Endothelial cell of umbilical vein (primary cell): Measurements from ENCODE around the gene CFI. TPM values are rescaled to one million over a fixed set of nuclear protein-coding genes. Genes with fewer than 3 reads are reported as not detected.

Source experiments
- BruUV-seq: library from RNA; stranded (reverse); fragments of 400-500 nt; replicated peaks from 2 replicates; lab custom pipeline; 2021; lab: Mats Ljungman, UMichigan
- CTCF ChIA-PET: fragments of 300-600, 350-600 bp; sonication (Branson Sonifier 250); formaldehyde crosslinking; loops from one replicate; lab custom pipeline; 2021; ENCODE audit warnings: antibody characterized with exemption, inconsistent platforms; lab: Charles Lee
- POLR2A ChIA-PET: fragments of 300-600, 350-600 bp; sonication (Branson Sonifier 250); formaldehyde crosslinking; loops from one replicate; lab custom pipeline; 2021; ENCODE audit warnings: antibody characterized with exemption, inconsistent platforms; lab: Charles Lee
- DNase-seq: peaks from one replicate; pipeline ENCODE4 v3.0.0-alpha.2; 2011; ENCODE audit warnings: low read depth, low spot score
- FAIRE-seq: peaks from 2 replicates; lab custom pipeline; 2011; peaks lifted over from hg19 to GRCh38; lab: Jason Lieb, UNC
- H2AFZ ChIP-seq: 2 replicates; pipeline ENCODE4 v1.6.0; 2012; ENCODE audit warnings: low read depth, low read length, control low read depth, inconsistent platforms
- H3K27ac ChIP-seq: 2 replicates; pipeline ENCODE4 v1.5.1; 2011; ENCODE audit warnings: low read depth, mild to moderate bottlenecking, control low read depth, low read length, moderate library complexity; ENCODE audit not compliant: insufficient read depth
- H3K27me3 ChIP-seq, 2 experiments: 2 replicates each; pipeline versions ENCODE4 v1.6.0 to v1.6.1; 2011; ENCODE audit warnings: low read length in 2 of 2, mixed read lengths in 1 of 2; ENCODE audit not compliant: control insufficient read depth in 2 of 2, insufficient read depth in 2 of 2
- H3K36me3 ChIP-seq, 2 experiments: 2 replicates in 1 of 2; 3 replicates in 1 of 2; pipeline ENCODE4 v1.5.1; 2011; ENCODE audit warnings: low read length in 2 of 2, mild to moderate bottlenecking in 1 of 2, moderate library complexity in 1 of 2; ENCODE audit not compliant: control insufficient read depth in 2 of 2, insufficient read depth in 2 of 2; ENCODE audit errors: extremely low read depth in 1 of 2
- H3K4me1 ChIP-seq: 3 replicates; pipeline ENCODE4 v1.5.1; 2011; ENCODE audit warnings: mild to moderate bottlenecking, low read length; ENCODE audit not compliant: control insufficient read depth, insufficient read depth; ENCODE audit errors: extremely low read depth
- H3K4me2 ChIP-seq: 2 replicates; pipeline ENCODE4 v1.6.1; 2011; ENCODE audit warnings: low read length, control low read depth, mixed read lengths; ENCODE audit not compliant: insufficient read depth
- H3K4me3 ChIP-seq, 3 experiments: fragments of 200-600 bp in 1 of 3; sonication (generic), shearing (Covaris generic) in 1 of 3; replicated peaks in 1 of 3; 2 replicates each; pipeline ENCODE4 v1.5.1; 2011 to 2016; ENCODE audit warnings: control low read depth in 3 of 3, low read length in 3 of 3, mild to moderate bottlenecking in 2 of 3, inconsistent platforms in 1 of 3, low read depth in 1 of 3, moderate library complexity in 1 of 3; ENCODE audit not compliant: insufficient read depth in 1 of 3
- H3K79me2 ChIP-seq: 2 replicates; pipeline ENCODE4 v1.6.0; 2012; ENCODE audit warnings: low read length, inconsistent platforms; ENCODE audit not compliant: control insufficient read depth, insufficient read depth
- H3K9ac ChIP-seq: replicated peaks from 2 replicates; pipeline ENCODE3; 2011; ENCODE audit warnings: low read length, control low read depth; ENCODE audit not compliant: insufficient read depth; ENCODE audit errors: extremely low read depth
- H3K9me1 ChIP-seq: replicated peaks from 3 replicates; pipeline ENCODE4 v1.6.0; 2011; ENCODE audit warnings: mild to moderate bottlenecking, low read length; ENCODE audit not compliant: control insufficient read depth, insufficient read depth; ENCODE audit errors: extremely low read depth
- H3K9me3 ChIP-seq: replicated peaks from 2 replicates; pipeline ENCODE4 v1.5.1; 2012; ENCODE audit warnings: low read length, inconsistent platforms; ENCODE audit not compliant: control insufficient read depth, insufficient read depth
- H4K20me1 ChIP-seq: replicated peaks from 2 replicates; pipeline ENCODE3; 2011; ENCODE audit warnings: mild to moderate bottlenecking, low read length; ENCODE audit not compliant: control insufficient read depth, insufficient read depth; ENCODE audit errors: extremely low read depth
- EZH2 ChIP-seq: IDR thresholded peaks from 2 replicates; pipeline ENCODE4 v1.6.1; 2012; ENCODE audit warnings: borderline replicate concordance, low read depth, mild to moderate bottlenecking, moderate library complexity, low read length, inconsistent platforms; ENCODE audit not compliant: severe bottlenecking
- FOS ChIP-seq: IDR thresholded peaks from 2 replicates; pipeline ENCODE4 v1.6.1; 2011; ENCODE audit warnings: mild to moderate bottlenecking, low read length, moderate library complexity, borderline replicate concordance; ENCODE audit not compliant: insufficient read depth
- GATA2 ChIP-seq: IDR thresholded peaks from 2 replicates; pipeline ENCODE4 v1.7.0; 2011; ENCODE audit warnings: low read depth, mild to moderate bottlenecking, moderate library complexity, mixed read lengths, low read length; ENCODE audit not compliant: insufficient read length, insufficient read depth
- JUN ChIP-seq: IDR thresholded peaks from 2 replicates; pipeline ENCODE4 v1.6.1; 2011; ENCODE audit warnings: borderline replicate concordance, low read depth; ENCODE audit not compliant: insufficient read length, insufficient read depth
- MYC ChIP-seq: IDR thresholded peaks from one replicate; pipeline ENCODE4 v1.6.1; 2011; ENCODE audit warnings: mild to moderate bottlenecking, low read depth, low read length
- POLR2A ChIP-seq: IDR thresholded peaks from 2 replicates; pipeline ENCODE4 v1.6.1; 2012; ENCODE audit warnings: low read depth, mild to moderate bottlenecking, control low read depth, low read length
- POLR2AphosphoS5 ChIP-seq: IDR thresholded peaks from 2 replicates; pipeline ENCODE4 v1.6.1; 2012; ENCODE audit warnings: low read depth, mild to moderate bottlenecking, control low read depth, low read length, moderate library complexity; ENCODE audit not compliant: insufficient read depth
- dilution Hi-C: fragments of 300-500 bp; cut with MboI; formaldehyde crosslinking; loops from one replicate; pipeline ENCODE4 v1.15.0; 2019; ENCODE audit warnings: low sequenced_read_pairs; ENCODE audit not compliant: extremely low pct_ligation_motif_present
- intact Hi-C: fragments of 100-400 bp; cut with micrococcal nuclease; formaldehyde crosslinking; loops from one replicate; pipeline ENCODE4 v1.10.0; 2022
- polyA plus RNA-seq, 4 experiments: library from polyadenylated mRNA; depleted of rRNA in 3 of 4; stranded (reverse) in 3 of 4; unstranded in 1 of 4; fragments of >200 nt; gene quantifications; 2 replicates each; pipeline versions ENCODE4 v1.2.1 to v1.2.3, GENCODE V29; 2011 to 2012; ENCODE audit warnings: missing spikeins in 1 of 4
- total RNA-seq: library from RNA; stranded (reverse); gene quantifications from 2 replicates; pipeline ENCODE4 v1.2.3, GENCODE V29; 2021
- TF ChIP-seq, protein P1 (sequence below), 2 donors: IDR thresholded peaks; 1 replicate in 1 of 2; 2 replicates in 1 of 2; pipeline ENCODE4 v1.5.1; 2011; ENCODE audit warnings: low read length in 2 of 2, mild to moderate bottlenecking in 2 of 2, moderate library complexity in 2 of 2, control low read depth in 1 of 2, inconsistent platforms in 1 of 2, low read depth in 1 of 2; ENCODE audit not compliant: insufficient read depth in 1 of 2; ENCODE audit errors: extremely low read depth in 1 of 2
- TF ChIP-seq, protein P2 (sequence below): IDR thresholded peaks from 2 replicates; pipeline ENCODE4 v1.6.1; 2011; ENCODE audit not compliant: insufficient read depth, insufficient read length

Gene CFI
- total and polyA plus RNA-seq, 2 donors (not counting 3 experiments of a cell fraction or from before 2014, with no cell fraction given): 10.0 to 21.4 TPM

DNA sequence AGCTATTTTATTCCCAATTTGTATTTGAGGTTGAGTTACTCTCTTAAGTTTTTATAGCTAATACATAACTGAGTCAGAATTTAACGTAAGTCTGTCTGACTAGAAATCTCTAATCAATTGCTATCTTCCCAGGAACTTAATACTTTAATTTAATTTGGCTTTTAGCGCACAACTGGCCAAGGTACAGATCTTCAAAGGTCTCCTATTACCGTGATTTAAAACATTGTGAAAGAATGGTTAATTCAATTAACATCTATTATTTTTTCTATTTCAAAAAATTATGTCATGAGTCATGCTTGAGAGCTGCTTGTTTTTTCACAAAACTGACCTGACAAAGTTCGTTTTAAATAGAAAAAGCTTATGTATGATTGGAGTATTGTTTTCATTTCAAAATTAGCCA, 49.9 kb downstream of the CFI start:
- no peak overlapping the region for H3K27ac ChIP-seq
- ChIA-PET CTCF (interaction anchor here (1.0 to 1.1 kb wide), 2 partner anchors 49 to 52 kb away, joined by 3 read pairs; partner anchors contain the start of gene CASP6), POLR2A (no interaction called here)
- no peak for TF ChIP-seq JUN
- no peak for TF ChIP-seq POLR2AphosphoS5
- TF ChIP-seq, protein P1, sequence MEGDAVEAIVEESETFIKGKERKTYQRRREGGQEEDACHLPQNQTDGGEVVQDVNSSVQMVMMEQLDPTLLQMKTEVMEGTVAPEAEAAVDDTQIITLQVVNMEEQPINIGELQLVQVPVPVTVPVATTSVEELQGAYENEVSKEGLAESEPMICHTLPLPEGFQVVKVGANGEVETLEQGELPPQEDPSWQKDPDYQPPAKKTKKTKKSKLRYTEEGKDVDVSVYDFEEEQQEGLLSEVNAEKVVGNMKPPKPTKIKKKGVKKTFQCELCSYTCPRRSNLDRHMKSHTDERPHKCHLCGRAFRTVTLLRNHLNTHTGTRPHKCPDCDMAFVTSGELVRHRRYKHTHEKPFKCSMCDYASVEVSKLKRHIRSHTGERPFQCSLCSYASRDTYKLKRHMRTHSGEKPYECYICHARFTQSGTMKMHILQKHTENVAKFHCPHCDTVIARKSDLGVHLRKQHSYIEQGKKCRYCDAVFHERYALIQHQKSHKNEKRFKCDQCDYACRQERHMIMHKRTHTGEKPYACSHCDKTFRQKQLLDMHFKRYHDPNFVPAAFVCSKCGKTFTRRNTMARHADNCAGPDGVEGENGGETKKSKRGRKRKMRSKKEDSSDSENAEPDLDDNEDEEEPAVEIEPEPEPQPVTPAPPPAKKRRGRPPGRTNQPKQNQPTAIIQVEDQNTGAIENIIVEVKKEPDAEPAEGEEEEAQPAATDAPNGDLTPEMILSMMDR (IDR thresholded peaks at IDR 0.05; ENCODE audit: extremely low read depth in 1 of 2, insufficient read depth in 1 of 2, low read depth in 1 of 2, low read length in 2 of 2): no peak
- TF ChIP-seq FOS: no peak
- no peak overlapping the region for H3K4me2 ChIP-seq
- no peaks in the 10 kb centered on the region for H3K4me1 ChIP-seq
- no peaks in the 10 kb centered on the region for H3K9me3 ChIP-seq
- intact Hi-C loops: no loop called here
- dilution Hi-C loops: no loop called here
- H3K27me3 ChIP-seq: no peaks in the 10 kb centered on the region
- no peak overlapping the region for H3K9ac ChIP-seq
- no peak overlapping the region for H3K4me3 ChIP-seq
- no peaks in the 10 kb centered on the region for H3K9me1 ChIP-seq
- no peaks in the 10 kb centered on the region for H4K20me1 ChIP-seq
- no peaks in the 10 kb centered on the region for H3K36me3 ChIP-seq
- BruUV-seq: no TSS peak
- H3K79me2 ChIP-seq: no peaks in the 10 kb centered on the region
- FAIRE-seq (no peak), DNase-seq (no peak)
- H2AFZ ChIP-seq: no peak overlapping the region

DNA sequence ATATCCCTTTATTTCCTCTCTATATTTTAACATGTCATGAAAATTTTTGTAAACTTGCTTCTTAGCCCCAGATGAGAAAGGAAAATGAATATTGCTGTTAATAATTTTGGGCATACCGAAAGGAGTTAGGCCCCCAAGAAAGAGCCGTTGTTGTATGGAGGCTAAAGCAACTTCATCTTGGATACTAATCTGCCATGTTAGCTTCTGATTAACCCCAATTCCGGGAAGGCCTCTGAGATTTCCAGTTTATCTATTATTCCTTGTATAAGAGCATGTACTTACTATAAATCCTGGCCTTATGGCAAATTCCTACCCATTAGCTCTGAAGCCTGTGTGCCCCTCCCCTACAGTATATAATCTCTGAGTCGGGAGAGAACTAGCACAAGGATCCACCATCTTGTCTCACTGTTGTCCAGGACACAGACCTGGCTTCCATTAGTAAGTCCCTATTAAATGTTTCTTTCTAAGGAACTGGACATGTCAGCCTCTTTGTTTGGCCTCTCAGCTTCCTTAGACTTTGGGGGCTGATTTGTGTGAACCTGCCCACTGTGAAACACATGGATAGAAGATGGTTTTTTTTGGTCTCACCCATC, 51.1 kb downstream of the CFI start:
- CTCF ChIA-PET: interaction anchor here (0.5 kb wide), 1 partner anchor 497 kb away, joined by 3 read pairs; no protein-coding TSS in a partner anchor
- DNase-seq (no peak), FAIRE-seq (no peak)
- no peak overlapping the region for H3K27ac ChIP-seq
- intact Hi-C loops: no loop called here
- H3K27me3 ChIP-seq: no peaks in the 10 kb centered on the region
- POLR2A ChIA-PET: no interaction called here
- no peaks in the 10 kb centered on the region for H3K36me3 ChIP-seq
- H3K9ac ChIP-seq: no peak overlapping the region
- H3K4me3 ChIP-seq: no peak overlapping the region
- TF ChIP-seq JUN (no peak), POLR2A (no peak), EZH2 (no peak), MYC (no peak), GATA2 (no peak), FOS (no peak), POLR2AphosphoS5 (no peak)
- TF ChIP-seq, protein P2, sequence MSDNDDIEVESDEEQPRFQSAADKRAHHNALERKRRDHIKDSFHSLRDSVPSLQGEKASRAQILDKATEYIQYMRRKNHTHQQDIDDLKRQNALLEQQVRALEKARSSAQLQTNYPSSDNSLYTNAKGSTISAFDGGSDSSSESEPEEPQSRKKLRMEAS: no peak
- TF ChIP-seq, protein P1 (IDR thresholded peaks at IDR 0.05; ENCODE audit: extremely low read depth in 1 of 2, insufficient read depth in 1 of 2, low read depth in 1 of 2, low read length in 2 of 2): no peak
- dilution Hi-C loops: no loop called here
- no TSS peak for BruUV-seq
- H2AFZ ChIP-seq: no peak overlapping the region
- no peak overlapping the region for H3K4me2 ChIP-seq
- H4K20me1 ChIP-seq: no peaks in the 10 kb centered on the region
- H3K9me3 ChIP-seq: no peaks in the 10 kb centered on the region
- no peaks in the 10 kb centered on the region for H3K79me2 ChIP-seq
- H3K4me1 ChIP-seq: no peaks in the 10 kb centered on the region
- H3K9me1 ChIP-seq: no peaks in the 10 kb centered on the region
